OCI-LY7 (cell line): ENCODE data around the gene EXOC6B. TPM values are rescaled to one million over a fixed set of nuclear protein-coding genes. Genes with fewer than 3 reads are reported as not detected.

Experiments used
- BruUV-seq: library from RNA; stranded (reverse); fragments of 400-500 nt; replicated peaks from 2 replicates; lab custom pipeline; 2021; lab: Mats Ljungman, UMichigan
- CTCF ChIA-PET: fragments of 300-600 bp; sonication (Branson Sonifier 250); formaldehyde crosslinking; loops from one replicate; lab custom pipeline; 2022; ENCODE audit warnings: antibody characterized with exemption; ENCODE audit not compliant: unreplicated experiment; lab: Charles Lee
- POLR2A ChIA-PET: fragments of 300-600 bp; sonication (Branson Sonifier 250); formaldehyde crosslinking; loops from one replicate; lab custom pipeline; 2022; ENCODE audit warnings: antibody characterized with exemption; lab: Charles Lee
- DNase-seq: peaks from one replicate; pipeline ENCODE4 v3.0.0-alpha.2; 2015; ENCODE audit warnings: low spot score
- H2AFZ ChIP-seq: fragments of 200-600 bp; sonication (generic), shearing (Covaris generic); 2 replicates; pipeline ENCODE4 v1.6.1; 2014; ENCODE audit warnings: mild to moderate bottlenecking, antibody characterized with exemption, low read length, moderate library complexity
- H3K27ac ChIP-seq: fragments of 200-600 bp; sonication (generic); 2 replicates; pipeline ENCODE4 v1.5.1; 2014; ENCODE audit warnings: mixed run types, low read depth, mild to moderate bottlenecking, moderate library complexity, low read length, inconsistent platforms; ENCODE audit not compliant: poor library complexity, severe bottlenecking
- H3K36me3 ChIP-seq: fragments of 200-600 bp; sonication (generic); 2 replicates; pipeline ENCODE4 v1.6.1; 2014; ENCODE audit warnings: mild to moderate bottlenecking, antibody characterized with exemption, low read length, moderate library complexity, mixed read lengths; ENCODE audit not compliant: insufficient read depth
- H3K4me1 ChIP-seq: fragments of 200-600 bp; sonication (generic); 2 replicates; pipeline ENCODE4 v1.5.1; 2014; ENCODE audit warnings: mild to moderate bottlenecking, low read length; ENCODE audit not compliant: insufficient read depth, poor library complexity, severe bottlenecking
- H3K4me2 ChIP-seq: fragments of 200-600 bp; sonication (generic); 2 replicates; pipeline ENCODE4 v1.6.1; 2014; ENCODE audit warnings: mild to moderate bottlenecking, low read length
- H3K4me3 ChIP-seq: fragments of 200-600 bp; sonication (generic); 2 replicates; pipeline ENCODE4 v1.5.1; 2014; ENCODE audit warnings: mild to moderate bottlenecking, low read depth, low read length; ENCODE audit not compliant: poor library complexity, severe bottlenecking
- H3K79me2 ChIP-seq: fragments of 200-600 bp; sonication (generic); 2 replicates; pipeline ENCODE4 v1.6.1; 2016; ENCODE audit warnings: low read depth, mild to moderate bottlenecking, low read length, moderate library complexity, mixed read lengths; ENCODE audit not compliant: insufficient read depth
- H3K9me2 ChIP-seq: fragments of 200-600 bp; sonication (generic); 2 replicates; pipeline ENCODE4 v1.6.1; 2016; ENCODE audit warnings: mild to moderate bottlenecking, low read length, mixed read lengths; ENCODE audit not compliant: insufficient read depth
- H3K9me3 ChIP-seq: fragments of 200-600 bp; sonication (generic); 2 replicates; pipeline ENCODE4 v1.6.1; 2014; ENCODE audit warnings: mild to moderate bottlenecking, mixed run types, low read length, mixed read lengths
- H4K20me1 ChIP-seq: fragments of 200-600 bp; sonication (generic); 2 replicates; pipeline ENCODE4 v1.6.1; 2014; ENCODE audit warnings: mild to moderate bottlenecking, antibody characterized with exemption, low read length, moderate library complexity, mixed read lengths; ENCODE audit not compliant: insufficient read depth
- EZH2phosphoT487 ChIP-seq: fragments of 200-600 bp; sonication (generic); IDR thresholded peaks from 2 replicates; pipeline ENCODE4 v1.6.1; 2018; ENCODE audit warnings: low read depth, borderline replicate concordance, mild to moderate bottlenecking, mixed run types, antibody characterized with exemption, low read length, moderate library complexity, mixed read lengths
- intact Hi-C: fragments of 100-400 bp; cut with micrococcal nuclease; formaldehyde crosslinking; loops from one replicate; pipeline ENCODE4 v1.10.0; 2022; ENCODE audit not compliant: unreplicated experiment
- total RNA-seq, 2 experiments: library from RNA; depleted of rRNA in 1 of 2; stranded (reverse); fragments of >200 nt in 1 of 2; shearing (Covaris generic) in 1 of 2; gene quantifications; 2 replicates each; pipeline ENCODE4 v1.2.3, GENCODE V29; 2014 to 2022
- TF ChIP-seq, protein P1 (sequence below): fragments of 200-600 bp; sonication (generic); conservative IDR thresholded peaks from 2 replicates; pipeline ENCODE4 v1.5.1; 2014; ENCODE audit warnings: mild to moderate bottlenecking, antibody characterized with exemption, low read length, moderate library complexity, mixed read lengths

EXOC6B gene
- total RNA-seq, 2 experiments from 2014 or later, result 5.1 TPM; not detected in 1

DNA sequence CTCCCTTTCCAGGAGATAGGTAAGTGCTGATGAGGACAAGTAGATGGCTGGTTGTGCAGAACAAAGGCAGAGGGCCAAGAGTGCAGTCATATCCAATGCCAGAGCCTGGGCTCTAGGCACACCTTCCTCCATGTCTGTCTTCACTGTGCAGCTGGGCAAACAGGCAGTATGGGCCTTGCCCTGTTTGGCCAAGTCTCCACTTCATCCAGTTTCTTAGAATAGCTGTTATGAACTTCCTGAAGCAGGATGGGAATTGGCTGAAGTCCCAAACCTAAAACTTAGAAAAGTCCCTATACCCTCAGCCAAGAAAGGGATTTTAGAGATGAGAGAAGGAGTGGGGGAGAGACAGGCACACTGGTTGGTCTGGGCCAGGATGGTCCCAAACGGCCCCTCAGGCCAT lies 640.6 kb downstream of the EXOC6B start:
- intact Hi-C loops, result no loop called here
- no peak for TF ChIP-seq EZH2phosphoT487
- TF ChIP-seq, protein P1, sequence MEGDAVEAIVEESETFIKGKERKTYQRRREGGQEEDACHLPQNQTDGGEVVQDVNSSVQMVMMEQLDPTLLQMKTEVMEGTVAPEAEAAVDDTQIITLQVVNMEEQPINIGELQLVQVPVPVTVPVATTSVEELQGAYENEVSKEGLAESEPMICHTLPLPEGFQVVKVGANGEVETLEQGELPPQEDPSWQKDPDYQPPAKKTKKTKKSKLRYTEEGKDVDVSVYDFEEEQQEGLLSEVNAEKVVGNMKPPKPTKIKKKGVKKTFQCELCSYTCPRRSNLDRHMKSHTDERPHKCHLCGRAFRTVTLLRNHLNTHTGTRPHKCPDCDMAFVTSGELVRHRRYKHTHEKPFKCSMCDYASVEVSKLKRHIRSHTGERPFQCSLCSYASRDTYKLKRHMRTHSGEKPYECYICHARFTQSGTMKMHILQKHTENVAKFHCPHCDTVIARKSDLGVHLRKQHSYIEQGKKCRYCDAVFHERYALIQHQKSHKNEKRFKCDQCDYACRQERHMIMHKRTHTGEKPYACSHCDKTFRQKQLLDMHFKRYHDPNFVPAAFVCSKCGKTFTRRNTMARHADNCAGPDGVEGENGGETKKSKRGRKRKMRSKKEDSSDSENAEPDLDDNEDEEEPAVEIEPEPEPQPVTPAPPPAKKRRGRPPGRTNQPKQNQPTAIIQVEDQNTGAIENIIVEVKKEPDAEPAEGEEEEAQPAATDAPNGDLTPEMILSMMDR, result no peak
- Histone ChIP-seq H3K36me3 (no peaks in the 10 kb centered on the region), H3K9me3 (no peaks in the 10 kb centered on the region), H3K27ac (no peak overlapping the region), H3K4me3 (no peak overlapping the region), H4K20me1 (no peaks in the 10 kb centered on the region), H3K9me2 (no peaks in the 10 kb centered on the region), H3K79me2 (no peaks in the 10 kb centered on the region), H3K4me2 (no peak overlapping the region), H3K4me1 (no peaks in the 10 kb centered on the region), H2AFZ (no peak overlapping the region)
- no peak for DNase-seq
- ChIA-PET POLR2A (no interaction called here), CTCF (no interaction called here)
- BruUV-seq, result no TSS peak

DNA sequence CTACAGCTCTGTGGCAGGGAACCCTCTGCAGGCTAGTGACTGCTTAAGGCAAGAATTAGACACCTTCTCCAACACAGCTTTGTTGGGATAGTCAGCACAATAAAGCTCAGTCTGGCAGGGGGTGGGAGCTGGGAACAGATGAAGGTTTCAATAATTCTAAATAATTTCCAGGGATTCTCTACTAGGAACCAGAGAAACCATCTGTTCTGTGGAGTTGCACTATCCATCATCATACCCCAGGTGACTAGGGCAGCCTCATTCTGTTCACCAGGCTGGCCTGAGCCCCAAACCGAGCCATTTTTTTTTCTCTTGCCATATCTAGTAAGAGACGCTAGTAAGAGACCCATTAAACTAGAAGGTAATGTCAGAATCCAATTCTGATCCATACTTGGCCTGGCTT lies 642.4 kb downstream of the EXOC6B start:
- DNase-seq, result no peak
- no TSS peak for BruUV-seq
- Histone ChIP-seq H3K4me2 (no peak overlapping the region), H3K4me3 (no peak overlapping the region), H3K36me3 (no peaks in the 10 kb centered on the region), H2AFZ (no peak overlapping the region), H3K79me2 (no peaks in the 10 kb centered on the region), H3K4me1 (no peaks in the 10 kb centered on the region), H3K9me3 (no peaks in the 10 kb centered on the region), H3K9me2 (no peaks in the 10 kb centered on the region), H4K20me1 (no peaks in the 10 kb centered on the region), H3K27ac (no peak overlapping the region)
- ChIA-PET CTCF (no interaction called here), POLR2A (no interaction called here)
- intact Hi-C loops, result no loop called here
- TF ChIP-seq, protein P1, result no peak
- TF ChIP-seq EZH2phosphoT487, result no peak

DNA sequence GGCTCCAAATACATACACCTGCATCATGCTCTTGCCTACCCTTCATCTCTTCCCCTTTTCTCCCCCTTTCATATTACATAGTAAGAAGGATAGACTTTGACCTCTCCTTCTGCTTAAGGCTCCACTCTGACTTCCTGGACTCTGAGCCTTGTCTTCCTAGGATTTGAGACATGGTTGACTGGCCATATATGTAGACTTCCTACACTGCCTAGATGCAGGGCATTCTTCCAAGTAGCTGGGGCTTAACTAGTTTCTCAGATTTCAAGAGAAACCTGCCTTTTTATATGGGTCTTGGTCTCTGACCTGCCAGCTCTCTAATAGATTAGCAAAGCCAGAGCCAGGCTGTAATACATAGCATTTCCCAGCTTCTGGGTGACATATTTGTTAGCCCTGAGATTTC lies 642.8 kb downstream of the EXOC6B start:
- Histone ChIP-seq H3K9me3 (no peaks in the 10 kb centered on the region), H3K4me3 (no peak overlapping the region), H3K36me3 (no peaks in the 10 kb centered on the region), H3K9me2 (no peaks in the 10 kb centered on the region), H4K20me1 (no peaks in the 10 kb centered on the region), H3K79me2 (no peaks in the 10 kb centered on the region), H3K4me2 (no peak overlapping the region), H2AFZ (no peak overlapping the region), H3K27ac (no peak overlapping the region), H3K4me1 (no peaks in the 10 kb centered on the region)
- TF ChIP-seq EZH2phosphoT487, result no peak
- TF ChIP-seq, protein P1, result no peak
- no TSS peak for BruUV-seq
- intact Hi-C loops, result no loop called here
- ChIA-PET POLR2A (no interaction called here), CTCF (no interaction called here)
- no peak for DNase-seq
